GM12878 (cell line): ENCODE data around the gene GPATCH2L. TPM values are rescaled to one million over a fixed set of nuclear protein-coding genes. Genes with fewer than 3 reads are reported as not detected.
A peak's percentile ranks its signal among the peaks of the same experiment; 100 is the strongest.

Experiments
- BACH1 ChIP-seq: fragments of 450-650 bp; IDR thresholded peaks from 2 replicates; pipeline ENCODE4 v1.6.1; 2017; ENCODE audit warnings: mild to moderate bottlenecking, borderline replicate concordance
- BHLHE40 ChIP-seq, 2 experiments: fragments of 450-650 bp in 1 of 2; IDR thresholded peaks; 2 replicates each; pipeline ENCODE4 v1.6.1; 2011 to 2017; ENCODE audit warnings: low read depth in 2 of 2, borderline replicate concordance in 1 of 2, improper control_type of control experiment in 1 of 2, low read length in 1 of 2, mild to moderate bottlenecking in 1 of 2
- BRCA1 ChIP-seq: IDR thresholded peaks from 2 replicates; pipeline ENCODE4 v1.6.1; 2011; ENCODE audit warnings: low read depth, low read length, improper control_type of control experiment
- CHD2 ChIP-seq: IDR thresholded peaks from 2 replicates; pipeline ENCODE4 v1.6.1; 2011; ENCODE audit warnings: low read depth, low read length, improper control_type of control experiment, borderline replicate concordance
- CREB1 ChIP-seq: IDR thresholded peaks from 2 replicates; pipeline ENCODE4 v1.6.1; 2012; ENCODE audit warnings: low read depth, mild to moderate bottlenecking, inconsistent platforms
- CREM ChIP-seq: IDR thresholded peaks from 2 replicates; pipeline ENCODE4 v1.6.1; 2014; ENCODE audit warnings: antibody characterized with exemption, low read depth
- E2F8 ChIP-seq: fragments of 450-650 bp; IDR thresholded peaks from 2 replicates; pipeline ENCODE4 v1.6.1; 2018; ENCODE audit warnings: mild to moderate bottlenecking, low read depth, moderate library complexity; ENCODE audit not compliant: partially characterized antibody
- HCFC1 ChIP-seq: fragments of 150-350 bp; IDR thresholded peaks from 2 replicates; pipeline ENCODE4 v1.6.1; 2014; ENCODE audit warnings: low read length
- IKZF2 ChIP-seq, 2 experiments: fragments of 450-650 bp; IDR thresholded peaks; 2 replicates each; pipeline ENCODE4 v1.6.1; 2017; ENCODE audit warnings: mild to moderate bottlenecking in 2 of 2, moderate library complexity in 2 of 2
- KDM1A ChIP-seq: fragments of 200-600 bp; sonication (generic); IDR thresholded peaks from 2 replicates; pipeline ENCODE4 v1.6.1; 2016; ENCODE audit warnings: borderline replicate concordance
- KLF5 ChIP-seq: fragments of 450-650 bp; IDR thresholded peaks from 2 replicates; pipeline ENCODE4 v1.6.1; 2014; ENCODE audit warnings: mild to moderate bottlenecking; ENCODE audit not compliant: partially characterized antibody
- NFXL1 ChIP-seq: fragments of 450-650 bp; IDR thresholded peaks from 2 replicates; pipeline ENCODE4 v1.6.1; 2017; ENCODE audit warnings: antibody characterized with exemption, mild to moderate bottlenecking, borderline replicate concordance
- NR2F1 ChIP-seq: fragments of 450-650 bp; conservative IDR thresholded peaks from 2 replicates; pipeline ENCODE4 v1.6.1; 2017; ENCODE audit warnings: mild to moderate bottlenecking
- PKNOX1 ChIP-seq: fragments of 450-650 bp; IDR thresholded peaks from 2 replicates; pipeline ENCODE4 v1.6.1; 2016; ENCODE audit warnings: mild to moderate bottlenecking
- PML ChIP-seq: IDR thresholded peaks from 2 replicates; pipeline ENCODE4 v1.6.1; 2012; ENCODE audit warnings: low read length, inconsistent platforms
- POLR2AphosphoS2 ChIP-seq: IDR thresholded peaks from 2 replicates; pipeline ENCODE4 v1.6.1; 2011; ENCODE audit warnings: low read depth, mild to moderate bottlenecking, low read length, improper control_type of control experiment, moderate library complexity
- PRDM15 ChIP-seq: fragments of 450-650 bp; formaldehyde crosslinking; IDR thresholded peaks from 2 replicates; pipeline ENCODE4 v1.4.0; 2020; ENCODE audit warnings: mild to moderate bottlenecking, moderate library complexity
- SREBF1 ChIP-seq: IDR thresholded peaks from 2 replicates; pipeline ENCODE4 v1.6.1; 2012; ENCODE audit warnings: mild to moderate bottlenecking, low read length
- SREBF2 ChIP-seq: IDR thresholded peaks from 2 replicates; pipeline ENCODE4 v1.6.1; 2012; ENCODE audit warnings: mild to moderate bottlenecking, low read length
- ZBTB40 ChIP-seq: fragments of 450-650 bp; IDR thresholded peaks from 2 replicates; pipeline ENCODE4 v1.6.1; 2016; ENCODE audit warnings: mild to moderate bottlenecking, moderate library complexity, borderline replicate concordance
- polyA plus RNA-seq, 11 experiments: library from polyadenylated mRNA; depleted of rRNA in 4 of 11; unstranded in 6 of 11; stranded (reverse) in 5 of 11; fragments of >200 nt; fragmentation: Nextera tagmentation in 4 of 11; fragmentation: Illumina TruSeq in 1 of 11; extraction: Ambion mirVana in 4 of 11; extraction: Trizol in 1 of 11; gene quantifications; 1 replicate in 1 of 11; 2 replicates in 10 of 11; pipeline versions ENCODE4 v1.2.1 to v1.2.3, GENCODE V29; 2011 to 2016; ENCODE audit warnings: inconsistent platforms in 2 of 11, missing spikeins in 2 of 11, low read depth in 1 of 11
- total RNA-seq, 4 experiments: library from RNA; depleted of rRNA in 3 of 4; stranded (reverse); fragments of >200 nt in 3 of 4; fragmentation: Illumina TruSeq in 1 of 4; extraction: Trizol in 1 of 4; gene quantifications; 2 replicates each; pipeline versions ENCODE4 v1.2.1 to v1.2.3, GENCODE V29; 2013 to 2021

The GPATCH2L gene
- total and polyA plus RNA-seq, 10 of the 15 experiments (the other 5 are each of a cell fraction or from before 2014, with no cell fraction given): 9.1 to 50.9 (median 24.4) TPM

- no peak for TF ChIP-seq PKNOX1
- TF ChIP-seq POLR2AphosphoS2: peak; percentile 12; the same call in 1 of the 2 replicates
- no peak for TF ChIP-seq CHD2
- peak; percentile 32 to 44; a peak in 2 of 4 replicates for TF ChIP-seq IKZF2 (IDR thresholded peaks at IDR 0.05)
- TF ChIP-seq CREM: peak; percentile 8; the same call in 1 of the 2 replicates
- TF ChIP-seq NR2F1: no peak
- no peak for TF ChIP-seq KDM1A
- TF ChIP-seq PRDM15 (CRISPR knock-in tag): no peak
- TF ChIP-seq ZBTB40: no peak
- no peak for TF ChIP-seq HCFC1
- no peak for TF ChIP-seq NFXL1
- TF ChIP-seq PML: peak; percentile 11; the same call in 1 of the 2 replicates
- TF ChIP-seq BRCA1: no peak
- TF ChIP-seq CREB1: 0 out of 2 replicates have a peak, but pooled peaks have one; percentile 17
- TF ChIP-seq BHLHE40 (IDR thresholded peaks at IDR 0.05; ENCODE audit: borderline replicate concordance in 1 of 2, low read depth in 2 of 2, low read length in 1 of 2): peak; percentile 39 to 52; a peak in 2 of 4 replicates
- no peak for TF ChIP-seq KLF5
- peak; percentile 64; the same call in 1 of the 2 replicates for TF ChIP-seq BACH1
- no peak for TF ChIP-seq SREBF1
- TF ChIP-seq SREBF2: no peak
- no peak for TF ChIP-seq E2F8
Measured at GRCh38 chr14:76152333-76152681, 585 bp downstream of the GPATCH2L start (continued).
